ENCODE measurements around the gene DEPDC5.
A peak's percentile ranks its signal among the peaks of the same experiment; 100 is the strongest.
"Not testable (repeated sequence)": the region's sequence is repeated elsewhere in the genome, so short reads cannot be mapped to it uniquely, and the experiment has no call there.

DEPDC5 gene

DNA sequence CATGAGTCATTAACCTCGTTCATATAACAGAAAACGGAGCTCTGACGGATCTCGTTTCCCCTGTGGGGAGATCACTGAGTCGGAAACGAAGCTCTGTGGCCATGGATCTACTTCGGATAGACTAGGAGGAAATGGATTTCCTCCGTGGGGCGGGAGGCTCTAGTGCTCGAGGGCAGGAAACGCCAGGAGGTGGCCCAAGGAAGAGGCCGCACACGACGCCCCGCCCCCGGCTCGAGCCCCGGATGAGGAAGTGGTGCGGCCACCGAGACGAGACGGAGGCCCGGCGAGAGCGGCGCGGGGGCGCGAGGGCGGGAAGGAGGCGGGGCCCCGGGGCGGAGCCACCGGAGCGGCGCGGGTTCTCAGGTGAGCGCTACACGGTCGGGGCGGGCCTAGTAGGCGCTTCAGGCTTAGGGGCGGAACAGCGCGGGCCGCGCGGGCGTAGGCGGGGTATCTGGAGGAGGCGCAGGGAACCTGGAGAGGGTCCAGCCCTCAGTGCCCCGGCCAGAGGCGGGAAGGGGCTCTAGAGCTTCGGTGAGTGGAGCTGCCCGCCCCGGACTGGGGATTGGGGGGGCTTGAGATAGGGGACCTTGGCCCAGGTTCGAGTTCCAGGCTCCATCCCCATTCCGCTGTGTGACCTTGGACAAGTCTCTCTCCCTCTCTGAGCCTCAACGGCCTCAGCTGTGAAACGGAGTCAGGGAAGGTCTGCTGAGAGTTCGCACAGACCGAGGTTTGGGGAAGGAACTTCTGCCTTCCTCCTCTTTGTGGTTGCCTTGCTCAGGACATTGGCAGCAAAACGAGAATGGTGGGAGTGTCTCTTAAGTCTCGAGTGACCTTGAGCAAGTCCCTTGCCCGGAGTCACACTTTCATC, at the start of gene DEPDC5:
Gene DEPDC5 (plus strand): TSS at position 386 of the 868 bp plus-strand sequence. CDS start 903 bp downstream, outside the sequence.
- DNase-seq: peak; percentile 70

- no peak for DNase-seq
Measured at GRCh38 chr22:31707519-31707918, 46.3 kb upstream of the DEPDC5 start.

DNA sequence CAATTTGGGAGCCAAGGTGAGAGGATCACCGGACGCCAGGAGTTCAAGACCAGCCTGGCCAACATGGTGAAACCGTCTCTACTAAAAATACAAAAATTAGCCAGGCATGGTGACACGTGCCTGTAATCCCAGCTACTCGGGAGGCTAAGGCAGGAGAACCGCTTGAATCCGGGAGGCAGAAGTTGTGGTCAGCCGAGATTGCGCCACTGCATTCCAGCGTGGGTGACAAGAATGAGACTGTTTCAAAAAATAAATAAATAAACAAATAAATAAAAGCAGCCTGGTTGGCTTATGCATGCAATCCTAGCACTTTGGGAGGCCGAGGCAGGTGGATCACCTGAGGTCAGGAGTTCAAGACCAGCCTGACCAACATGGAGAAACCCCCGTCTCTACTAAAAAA, 42.6 kb upstream of the DEPDC5 start:
- not testable (repeated sequence) for DNase-seq

GRCh38 chr22:31715147-31715778, 38.6 kb upstream of the DEPDC5 start:
- no peak for DNase-seq

DNA sequence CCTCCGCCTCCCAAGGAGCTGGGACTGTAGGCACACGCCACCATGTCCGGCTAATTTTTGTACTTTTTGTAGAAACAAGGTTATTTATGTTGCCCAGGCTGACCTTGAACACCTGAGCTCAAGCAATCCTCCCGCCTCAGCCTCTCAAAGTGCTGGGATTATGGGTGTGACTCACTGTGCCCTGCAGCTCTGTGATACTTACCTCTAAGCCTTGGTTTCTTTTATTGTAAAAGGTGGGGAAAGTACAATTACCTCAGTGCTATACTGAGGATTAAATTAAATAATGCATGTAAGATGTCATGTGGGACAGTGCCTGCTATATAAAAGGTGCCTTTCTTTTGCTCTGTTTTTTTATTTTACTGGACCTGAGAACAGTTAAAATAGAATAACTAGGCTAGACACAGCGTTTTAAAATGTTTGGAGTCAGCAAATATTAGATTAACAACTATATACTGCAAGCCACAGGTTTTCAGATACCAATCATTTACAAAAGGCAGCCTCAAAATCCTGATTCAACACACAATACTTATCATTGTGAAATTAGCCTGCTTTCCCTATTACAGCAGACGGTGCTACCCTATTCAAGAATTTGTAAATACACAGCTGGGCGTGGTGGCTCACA, 33.9 kb upstream of the DEPDC5 start:
- DNase-seq: no peak

DNA sequence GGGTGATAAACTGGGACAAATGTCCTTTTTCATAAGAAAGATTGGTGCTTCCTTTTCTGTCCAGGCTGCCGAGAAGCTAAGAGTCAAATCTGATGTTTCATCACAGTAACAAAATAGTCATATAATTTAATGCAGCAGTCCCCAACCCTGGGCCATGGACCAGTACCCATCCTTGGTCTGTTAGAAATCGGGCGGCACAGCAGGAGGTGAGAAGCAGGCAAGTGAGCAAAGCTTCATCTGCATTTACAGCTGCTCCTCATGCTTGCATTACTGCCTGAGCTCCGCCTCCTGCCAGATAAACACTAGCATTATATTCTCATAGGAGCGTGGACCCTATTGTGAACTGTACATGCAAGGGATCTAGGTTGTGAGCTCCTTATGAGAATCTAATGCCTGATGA, 30.1 kb upstream of the DEPDC5 start:
- no peak for DNase-seq

- no peak for DNase-seq
Measured at GRCh38 chr22:31726692-31727091, 27.1 kb upstream of the DEPDC5 start.

GRCh38 chr22:31728857-31729256, 25.0 kb upstream of the DEPDC5 start:
- DNase-seq: no peak

GRCh38 chr22:31730344-31730711, 23.5 kb upstream of the DEPDC5 start:
- no peak for DNase-seq

DNA sequence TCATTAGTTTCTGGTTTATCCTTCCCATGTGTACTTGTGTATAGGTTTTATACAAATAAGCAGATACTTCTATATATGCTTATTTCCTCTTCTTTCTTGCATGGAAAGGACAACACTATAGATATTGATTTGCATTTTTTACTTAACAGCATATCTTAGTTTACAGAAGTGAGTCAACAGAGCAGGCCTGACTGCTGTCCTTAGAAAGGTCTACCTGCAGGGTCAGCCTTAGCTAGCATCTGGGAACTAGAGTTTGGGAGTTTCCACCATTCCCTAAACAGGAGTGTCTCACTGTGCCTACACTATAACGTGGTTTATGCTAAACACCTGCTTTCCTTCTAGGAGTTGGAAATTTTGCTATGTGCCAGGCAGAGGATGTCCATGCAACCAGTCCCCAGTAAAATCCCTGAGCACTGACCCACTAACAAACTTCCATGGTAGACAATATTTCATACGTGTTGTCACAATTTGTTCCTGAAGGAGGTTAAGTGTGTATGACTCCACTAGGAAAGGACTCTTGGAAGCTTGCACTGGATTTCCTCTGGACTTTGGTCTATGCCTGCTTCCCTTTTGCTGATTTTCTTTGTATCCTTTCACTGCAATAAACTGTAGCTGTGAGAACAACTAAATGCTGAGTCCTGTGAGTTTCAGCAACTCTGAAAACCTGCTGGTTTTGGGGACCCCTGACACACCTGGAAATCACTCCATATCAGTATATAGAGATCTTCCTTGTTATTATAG, 21.6 kb upstream of the DEPDC5 start:
- no peak for DNase-seq

GRCh38 chr22:31733580-31734079, 20.2 kb upstream of the DEPDC5 start:
- no peak for DNase-seq

DNA sequence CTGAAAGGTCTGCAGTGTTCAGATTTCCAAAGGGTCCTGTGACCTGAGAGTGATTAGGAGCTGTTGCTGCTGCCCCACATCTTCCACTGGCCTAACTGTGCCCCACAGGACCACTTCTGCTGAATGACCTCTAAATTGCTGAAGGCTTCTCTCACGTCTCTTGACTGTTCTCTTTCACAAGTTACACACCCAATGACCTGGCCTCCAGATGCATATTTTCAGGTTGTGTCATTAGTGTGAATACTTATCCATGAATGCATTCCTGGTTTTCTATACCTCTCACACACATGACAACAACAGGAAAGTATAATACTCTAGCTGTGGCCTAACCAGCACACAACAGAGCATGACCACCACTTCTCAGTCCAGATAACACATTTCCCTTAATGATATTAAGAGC, 19.3 kb upstream of the DEPDC5 start:
- no peak for DNase-seq

- no peak for DNase-seq
Measured at GRCh38 chr22:31736458-31736857, 17.4 kb upstream of the DEPDC5 start.

GRCh38 chr22:31737932-31738331, 15.9 kb upstream of the DEPDC5 start:
- DNase-seq: no peak

GRCh38 chr22:31738566-31738965, 15.3 kb upstream of the DEPDC5 start:
- DNase-seq: no peak

DNA sequence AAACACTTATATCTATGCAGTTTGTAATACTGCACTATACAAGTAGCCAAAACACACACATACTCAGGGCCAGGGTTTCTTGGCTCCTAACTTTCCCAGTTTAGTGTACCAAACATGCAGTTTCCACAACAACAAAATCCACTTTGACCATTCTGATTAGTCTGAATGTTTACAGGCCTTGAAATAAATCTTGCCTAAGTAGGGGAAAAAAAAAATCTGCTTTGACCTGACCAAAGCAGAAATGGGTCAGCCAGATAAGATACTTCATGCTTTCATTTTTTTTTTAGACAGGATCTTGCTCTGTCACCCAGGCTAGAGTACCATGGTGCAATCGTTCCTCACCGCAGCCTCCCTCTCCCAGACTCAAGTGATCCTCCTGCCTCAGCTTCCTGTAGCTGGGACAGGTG, 14.0 kb upstream of the DEPDC5 start:
- no peak for DNase-seq

DNA sequence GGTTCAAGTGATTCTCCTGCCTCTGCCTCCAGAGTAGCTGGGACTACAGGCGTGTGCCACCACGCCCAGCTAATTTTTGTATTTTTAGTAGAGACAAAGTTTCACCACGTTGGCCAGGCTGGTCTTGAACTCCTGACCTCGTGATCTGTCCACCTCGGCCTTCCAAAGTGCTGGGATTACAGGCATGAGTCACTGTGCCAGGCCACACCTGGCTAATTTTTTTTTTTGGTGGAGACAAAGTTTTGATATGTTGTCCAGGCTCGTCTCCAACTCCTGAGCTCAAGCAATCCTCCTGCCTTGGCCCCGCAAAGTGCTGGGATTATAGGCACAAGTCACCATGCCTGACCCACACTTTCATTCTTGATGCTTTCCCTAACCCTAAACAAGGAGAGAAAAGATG, 13.5 kb upstream of the DEPDC5 start:
- DNase-seq: not testable (repeated sequence)

DNA sequence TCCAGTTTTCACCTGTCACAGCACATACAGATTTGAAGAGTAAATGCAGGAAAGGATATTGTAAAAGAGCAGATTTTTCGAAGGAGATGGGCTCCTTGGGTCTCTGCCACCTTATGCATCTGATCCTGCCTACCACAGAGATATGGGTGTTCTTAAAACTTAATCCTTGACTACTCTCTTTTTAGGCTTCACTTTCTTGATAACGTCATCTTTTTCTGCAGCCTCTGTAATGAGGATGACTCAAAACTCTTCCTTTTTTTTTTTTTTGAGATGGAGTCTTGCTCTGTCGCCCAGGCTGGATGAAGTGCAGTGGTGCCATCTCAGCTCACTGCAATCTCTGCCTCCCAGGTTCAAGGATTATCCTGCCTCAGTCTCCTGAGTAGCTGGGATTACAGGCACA, 11.7 kb upstream of the DEPDC5 start:
- no peak for DNase-seq

GRCh38 chr22:31742682-31743081, 11.1 kb upstream of the DEPDC5 start:
- DNase-seq: no peak

DNA sequence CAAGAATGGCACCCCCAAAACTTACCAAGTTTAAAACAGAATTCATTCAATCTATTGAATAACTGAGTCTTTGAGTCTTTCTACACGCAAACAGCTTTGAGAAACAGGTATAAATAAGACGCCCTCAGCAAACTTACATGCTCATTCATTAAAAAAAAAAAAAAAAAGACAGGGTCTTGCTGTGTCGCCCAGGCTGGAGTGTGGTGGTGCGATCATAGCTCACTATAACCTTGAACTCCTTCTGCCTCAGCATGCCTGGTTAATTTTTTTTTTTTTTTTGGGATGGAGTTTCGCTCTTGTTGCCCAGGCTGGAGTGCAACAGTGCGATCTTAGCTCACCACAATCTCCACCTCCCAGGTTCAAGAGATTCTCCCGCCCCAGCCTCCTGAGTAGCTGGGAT, 9.9 kb upstream of the DEPDC5 start:
- DNase-seq: no peak

GRCh38 chr22:31747441-31747840, 6.4 kb upstream of the DEPDC5 start:
- DNase-seq: no peak

- no peak for DNase-seq
Measured at GRCh38 chr22:31748490-31748889, 5.3 kb upstream of the DEPDC5 start.

Measured in NCI-H524 treated with DMSO at 0.1 percent for 48 hours (cell line).